ENCODE results near the gene EPHA1. TPM values are rescaled to one million over a fixed set of nuclear protein-coding genes. Genes with fewer than 3 reads are reported as not detected.
A peak's percentile ranks its signal among the peaks of the same experiment; 100 is the strongest.
"Not testable (repeated sequence)": the region's sequence is repeated elsewhere in the genome, so short reads cannot be mapped to it uniquely, and the experiment has no call there.

The EPHA1 gene
- total and polyA plus RNA-seq, 4 donors = 0.89 to 6.6 (median 2.3) TPM

DNA sequence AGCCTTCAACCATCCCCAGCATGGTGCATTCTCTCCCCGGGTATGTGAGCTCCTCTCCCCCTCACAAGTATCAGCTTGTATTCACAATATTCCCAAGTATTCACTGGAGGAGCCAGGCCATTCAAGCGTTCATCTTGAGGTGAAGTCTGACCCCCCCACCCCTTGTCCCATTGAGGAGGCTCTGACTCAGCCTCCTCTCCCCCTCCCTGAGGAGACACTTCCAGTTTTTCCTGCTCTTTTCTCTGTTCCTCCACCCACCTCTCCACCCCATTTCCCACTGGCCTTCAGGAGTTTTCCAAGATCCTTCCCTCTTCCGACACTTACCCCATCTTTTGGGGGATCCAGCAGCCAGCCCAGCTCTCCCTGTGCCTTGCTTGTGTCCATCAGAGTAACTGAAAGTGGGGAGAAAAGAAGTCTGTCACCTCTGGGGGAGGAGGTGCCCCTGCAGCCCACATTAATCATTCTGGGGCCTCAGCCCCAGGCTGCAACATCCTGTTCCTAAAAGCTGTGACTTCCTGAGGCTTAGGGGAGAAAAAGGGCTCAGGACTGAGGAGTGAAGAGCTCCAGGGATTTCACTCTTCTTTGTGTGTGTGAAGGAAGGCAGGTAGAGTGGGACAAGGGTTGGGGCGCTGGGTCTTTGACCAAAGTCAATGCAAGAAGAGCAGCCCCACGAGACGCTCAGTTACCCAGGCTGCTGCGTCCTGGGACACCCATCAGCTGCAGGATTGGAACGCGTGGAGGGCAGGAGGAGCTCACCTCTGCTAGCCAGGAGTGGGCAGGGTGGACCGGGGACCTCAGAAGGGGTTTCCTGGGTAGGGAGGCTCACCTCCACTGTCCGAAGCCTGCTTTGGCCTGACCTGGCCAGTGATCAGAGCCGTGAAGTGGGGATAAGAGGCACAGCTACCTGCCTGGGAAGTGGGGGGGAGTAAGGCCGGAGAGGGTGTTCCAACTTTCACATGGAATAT, 1.1 kb downstream of the EPHA1 start:
- WGBS (ENCODE audit: insufficient coverage) = 61% methylated on average over 12 of the region's 13 CpGs
- Histone ChIP-seq H3K27ac (ENCODE audit: low read depth, low read length) (no peak overlapping the region), H3K9me3 (ENCODE audit: control insufficient read depth, insufficient read depth, low read length) (no peaks in the 10 kb centered on the region), H3K4me3 (ENCODE audit: low read depth, low read length) (no peak overlapping the region), H3K4me1 (ENCODE audit: control insufficient read depth, insufficient read depth, low read length) (peaks cover 19% of the 10 kb centered on the region), H3K27me3 (ENCODE audit: control insufficient read depth, insufficient read depth, low read length) (peaks cover 5% of the 10 kb centered on the region), H3K36me3 (ENCODE audit: control insufficient read depth, insufficient read depth, low read length) (no peaks in the 10 kb centered on the region)
- peak in 1 of 6 donors; percentile 1 for DNase-seq (ENCODE audit: low read depth in 4 of 6, low spot score in 6 of 6)

- Histone ChIP-seq H3K36me3 (ENCODE audit: control insufficient read depth, insufficient read depth, low read length) (no peaks in the 10 kb centered on the region), H3K27me3 (ENCODE audit: control insufficient read depth, insufficient read depth, low read length) (peaks cover 5% of the 10 kb centered on the region), H3K4me3 (ENCODE audit: low read depth, low read length) (no peak overlapping the region), H3K9me3 (ENCODE audit: control insufficient read depth, insufficient read depth, low read length) (no peaks in the 10 kb centered on the region), H3K27ac (ENCODE audit: low read depth, low read length) (no peak overlapping the region), H3K4me1 (ENCODE audit: control insufficient read depth, insufficient read depth, low read length) (peaks cover 19% of the 10 kb centered on the region)
- DNase-seq (ENCODE audit: low read depth in 4 of 6, low spot score in 6 of 6) = peak in 1 of 6 donors; percentile 1
- WGBS (ENCODE audit: insufficient coverage) = 100% methylated on average over 1 of the region's 3 CpGs
Observed at GRCh38 chr7:143406002-143406357, 2.7 kb downstream of the EPHA1 start.

- no peaks in the 10 kb centered on the region for H3K36me3 ChIP-seq (ENCODE audit: control insufficient read depth, insufficient read depth, low read length)
- H3K27me3 ChIP-seq (ENCODE audit: control insufficient read depth, insufficient read depth, low read length) = peaks cover 5% of the 10 kb centered on the region
- no peaks in the 10 kb centered on the region for H3K9me3 ChIP-seq (ENCODE audit: control insufficient read depth, insufficient read depth, low read length)
- no peak overlapping the region for H3K27ac ChIP-seq (ENCODE audit: low read depth, low read length)
- H3K4me1 ChIP-seq (ENCODE audit: control insufficient read depth, insufficient read depth, low read length) = peaks cover 15% of the 10 kb centered on the region
- peak in 2 of 6 donors; percentile 15 to 77 for DNase-seq (ENCODE audit: low read depth in 4 of 6, low spot score in 6 of 6)
- H3K4me3 ChIP-seq (ENCODE audit: low read depth, low read length) = no peak overlapping the region
- 32% methylated on average over 8 of the region's 9 CpGs for WGBS (ENCODE audit: insufficient coverage)
Observed at GRCh38 chr7:143405173-143406001, 3.3 kb downstream of the EPHA1 start.

DNA sequence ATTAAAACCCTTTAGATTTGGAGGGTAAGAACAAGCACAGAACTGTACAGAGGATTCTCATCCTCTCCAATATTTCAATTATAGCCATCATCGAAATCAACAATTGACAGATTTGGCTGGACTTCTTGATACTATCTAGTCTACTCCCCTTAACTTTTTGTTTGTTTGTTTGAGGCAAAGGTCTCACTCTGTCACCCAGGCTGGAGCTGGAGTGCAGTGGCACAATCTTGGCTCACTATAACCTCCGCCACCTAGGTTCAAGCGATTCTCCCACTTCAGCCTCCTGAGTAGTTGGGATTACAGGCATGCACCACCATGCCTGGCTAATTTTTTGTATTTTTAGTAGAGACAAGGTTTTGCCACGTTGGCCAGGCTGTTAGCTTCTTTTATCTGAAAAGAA, 6.4 kb downstream of the EPHA1 start:
- not testable (repeated sequence) for H3K36me3 ChIP-seq (ENCODE audit: control insufficient read depth, insufficient read depth, low read length); H3K9me3 ChIP-seq (ENCODE audit: control insufficient read depth, insufficient read depth, low read length); DNase-seq (ENCODE audit: low read depth in 4 of 6, low spot score in 6 of 6); H3K4me3 ChIP-seq (ENCODE audit: low read depth, low read length); H3K27me3 ChIP-seq (ENCODE audit: control insufficient read depth, insufficient read depth, low read length); H3K27ac ChIP-seq (ENCODE audit: low read depth, low read length); H3K4me1 ChIP-seq (ENCODE audit: control insufficient read depth, insufficient read depth, low read length)
- 100% methylated on average over 2 of the region's 4 CpGs for WGBS (ENCODE audit: insufficient coverage)

DNA sequence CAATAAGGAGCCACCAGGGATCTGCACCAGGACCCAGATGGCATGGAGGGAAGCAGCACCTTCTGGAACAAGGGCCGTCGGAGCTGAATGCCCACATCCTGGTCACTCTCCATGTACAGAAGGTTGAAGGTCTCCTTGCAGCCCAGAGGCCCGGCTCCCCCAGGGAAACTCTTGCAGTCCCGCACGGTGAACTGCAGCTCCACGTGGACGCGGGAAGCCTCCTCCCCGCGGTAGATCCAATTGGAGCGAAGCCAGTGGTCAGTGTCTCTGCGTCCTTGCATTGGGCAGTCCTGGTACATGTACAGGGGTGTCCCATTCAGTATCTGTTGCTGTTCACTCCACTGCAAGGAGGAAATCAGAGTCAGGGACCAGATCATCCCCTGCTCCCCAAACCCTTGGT, 7.4 kb downstream of the EPHA1 start:
- Histone ChIP-seq H3K27ac (ENCODE audit: low read depth, low read length) (no peak overlapping the region), H3K27me3 (ENCODE audit: control insufficient read depth, insufficient read depth, low read length) (no peaks in the 10 kb centered on the region), H3K9me3 (ENCODE audit: control insufficient read depth, insufficient read depth, low read length) (no peaks in the 10 kb centered on the region), H3K4me1 (ENCODE audit: control insufficient read depth, insufficient read depth, low read length) (peaks cover 7% of the 10 kb centered on the region), H3K36me3 (ENCODE audit: control insufficient read depth, insufficient read depth, low read length) (peaks cover 7% of the 10 kb centered on the region), H3K4me3 (ENCODE audit: low read depth, low read length) (no peak overlapping the region)
- WGBS (ENCODE audit: insufficient coverage) = 94% methylated on average over 12 of the region's 12 CpGs
- DNase-seq (ENCODE audit: low read depth in 4 of 6, low spot score in 6 of 6) = no peak

GRCh38 chr7:143399642-143400041, 9.0 kb downstream of the EPHA1 start:
- H3K4me3 ChIP-seq (ENCODE audit: low read depth, low read length) = no peak overlapping the region
- H3K9me3 ChIP-seq (ENCODE audit: control insufficient read depth, insufficient read depth, low read length) = no peaks in the 10 kb centered on the region
- H3K4me1 ChIP-seq (ENCODE audit: control insufficient read depth, insufficient read depth, low read length) = peaks cover 9% of the 10 kb centered on the region
- peaks cover 9% of the 10 kb centered on the region for H3K36me3 ChIP-seq (ENCODE audit: control insufficient read depth, insufficient read depth, low read length)
- no peak overlapping the region for H3K27ac ChIP-seq (ENCODE audit: low read depth, low read length)
- WGBS (ENCODE audit: insufficient coverage) = 96% methylated on average over 16 of the region's 20 CpGs
- DNase-seq (ENCODE audit: low read depth in 4 of 6, low spot score in 6 of 6) = no peak
- H3K27me3 ChIP-seq (ENCODE audit: control insufficient read depth, insufficient read depth, low read length) = no peaks in the 10 kb centered on the region

- no peak for DNase-seq (ENCODE audit: low read depth in 4 of 6, low spot score in 6 of 6)
- 80% methylated on average over 5 of the region's 8 CpGs for WGBS (ENCODE audit: insufficient coverage)
Observed at GRCh38 chr7:143399151-143399550, 9.5 kb downstream of the EPHA1 start.

DNA sequence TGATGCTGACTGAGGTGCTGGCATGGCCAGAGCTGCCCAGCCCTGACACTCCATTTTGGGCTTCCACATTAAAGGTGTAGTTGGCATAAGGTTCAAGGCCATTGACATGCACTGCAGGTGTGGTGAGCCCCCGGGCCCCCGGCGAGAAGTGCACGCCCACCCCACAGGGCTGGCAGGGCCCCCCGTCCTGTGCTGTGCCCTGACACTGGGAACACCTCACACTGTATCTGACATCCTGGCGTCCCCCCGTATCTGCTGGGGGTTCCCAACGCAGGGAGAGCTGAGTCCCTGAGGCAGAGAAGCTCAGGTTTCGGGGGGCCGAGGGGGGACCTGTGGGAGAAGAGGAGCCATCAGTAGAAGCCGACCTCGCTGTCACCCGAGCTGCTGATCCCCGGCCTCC, 10.0 kb downstream of the EPHA1 start:
- no peak overlapping the region for H3K4me3 ChIP-seq (ENCODE audit: low read depth, low read length)
- DNase-seq (ENCODE audit: low read depth in 4 of 6, low spot score in 6 of 6) = no peak
- no peaks in the 10 kb centered on the region for H3K27me3 ChIP-seq (ENCODE audit: control insufficient read depth, insufficient read depth, low read length)
- H3K36me3 ChIP-seq (ENCODE audit: control insufficient read depth, insufficient read depth, low read length) = peaks cover 14% of the 10 kb centered on the region
- no peak overlapping the region for H3K27ac ChIP-seq (ENCODE audit: low read depth, low read length)
- 96% methylated on average over 5 of the region's 14 CpGs for WGBS (ENCODE audit: insufficient coverage)
- H3K4me1 ChIP-seq (ENCODE audit: control insufficient read depth, insufficient read depth, low read length) = peaks cover 9% of the 10 kb centered on the region
- no peaks in the 10 kb centered on the region for H3K9me3 ChIP-seq (ENCODE audit: control insufficient read depth, insufficient read depth, low read length)

More at GRCh38 chr7:143399151-143399550, 9.5 kb downstream of the EPHA1 start:
- Histone ChIP-seq H3K4me1 (ENCODE audit: control insufficient read depth, insufficient read depth, low read length) (peaks cover 9% of the 10 kb centered on the region), H3K4me3 (ENCODE audit: low read depth, low read length) (no peak overlapping the region), H3K27me3 (ENCODE audit: control insufficient read depth, insufficient read depth, low read length) (no peaks in the 10 kb centered on the region), H3K27ac (ENCODE audit: low read depth, low read length) (no peak overlapping the region), H3K9me3 (ENCODE audit: control insufficient read depth, insufficient read depth, low read length) (no peaks in the 10 kb centered on the region), H3K36me3 (ENCODE audit: control insufficient read depth, insufficient read depth, low read length) (peaks cover 9% of the 10 kb centered on the region)

- no peak overlapping the region for H3K4me3 ChIP-seq (ENCODE audit: low read depth, low read length)
- no peaks in the 10 kb centered on the region for H3K9me3 ChIP-seq (ENCODE audit: control insufficient read depth, insufficient read depth, low read length)
- peaks cover 19% of the 10 kb centered on the region for H3K36me3 ChIP-seq (ENCODE audit: control insufficient read depth, insufficient read depth, low read length)
- DNase-seq (ENCODE audit: low read depth in 4 of 6, low spot score in 6 of 6) = no peak
- H3K27ac ChIP-seq (ENCODE audit: low read depth, low read length) = no peak overlapping the region
- 94% methylated on average over 14 of the region's 16 CpGs for WGBS (ENCODE audit: insufficient coverage)
- no peaks in the 10 kb centered on the region for H3K27me3 ChIP-seq (ENCODE audit: control insufficient read depth, insufficient read depth, low read length)
- H3K4me1 ChIP-seq (ENCODE audit: control insufficient read depth, insufficient read depth, low read length) = peaks cover 9% of the 10 kb centered on the region
Observed at GRCh38 chr7:143397710-143398530, 10.7 kb downstream of the EPHA1 start.
